Measurements from ENCODE around the gene GPR161. TPM values are rescaled to one million over a fixed set of nuclear protein-coding genes. Genes with fewer than 3 reads are reported as not detected.

Gene GPR161
- total and polyA plus RNA-seq, 9 of the 15 experiments (the other 6 are each of a cell fraction or from before 2014, with no cell fraction given): 0.15 to 2.4 (median 0.76) TPM

- TF ChIP-seq MNT (conservative IDR thresholded peaks at IDR 0.05): no peak
- TF ChIP-seq NFXL1 (CRISPR knock-in tag; IDR thresholded peaks at IDR 0.05): no peak
- TF ChIP-seq ARID3A (IDR thresholded peaks at IDR 0.05; ENCODE audit: borderline replicate concordance, low read depth, low read length): no peak
- no peak for TF ChIP-seq ZNF124 (CRISPR knock-in tag; IDR thresholded peaks at IDR 0.05)
- TF ChIP-seq CTBP1 (IDR thresholded peaks at IDR 0.05; ENCODE audit: borderline replicate concordance): peak; percentile 15; the same call in 1 of the 2 replicates
- no peak for TF ChIP-seq SLC30A9 (CRISPR knock-in tag; IDR thresholded peaks at IDR 0.05)
- no peak for TF ChIP-seq ZBED1 (IDR thresholded peaks at IDR 0.05)
- no peak for TF ChIP-seq ZNF232 (CRISPR knock-in tag; IDR thresholded peaks at IDR 0.05)
- TF ChIP-seq CBFA2T2 (conservative IDR thresholded peaks at IDR 0.05): no peak
- TF ChIP-seq GTF2F1 (IDR thresholded peaks at IDR 0.05; ENCODE audit: low read depth, low read length): no peak
- TF ChIP-seq BDP1 (IDR thresholded peaks at IDR 0.05; ENCODE audit: insufficient read depth, insufficient read length): no peak
- no peak for TF ChIP-seq RERE (CRISPR knock-in tag; IDR thresholded peaks at IDR 0.05; ENCODE audit: borderline replicate concordance)
- TF ChIP-seq DDX20 (tag; IDR thresholded peaks at IDR 0.05; ENCODE audit: low read depth): no peak
- no peak for TF ChIP-seq TAF15 (IDR thresholded peaks at IDR 0.05; ENCODE audit: low read depth, low read length)
- TF ChIP-seq ELK3 (CRISPR knock-in tag; IDR thresholded peaks at IDR 0.05): no peak
- no peak for TF ChIP-seq U2AF2 (optimal IDR thresholded peaks at IDR 0.05; ENCODE audit: low read depth, low read length)
Measured at GRCh38 chr1:168084396-168085231, 52.1 kb downstream of the GPR161 start (continued).

Measured in K562 (cell line).